Stomach (tissue), 4 donors: ENCODE results near the gene SUPT7L.

Experiments used
- CTCF ChIP-seq, 7 experiments: fragments of 450-650 bp in 4 of 7; fragments of 200-600 bp in 3 of 7; sonication (generic) in 3 of 7; IDR thresholded peaks; one replicate each; pipeline ENCODE4 v1.5.1; 2016 to 2019; ENCODE audit warnings: antibody characterized with exemption in 7 of 7, control low read depth in 2 of 7, mild to moderate bottlenecking in 1 of 7
- EP300 ChIP-seq: sonication (generic); formaldehyde crosslinking; IDR thresholded peaks from one replicate; pipeline ENCODE4 v1.6.1; 2017; ENCODE audit warnings: antibody characterized with exemption
- POLR2A ChIP-seq, 4 donors: fragments of 450-650 bp; IDR thresholded peaks; one replicate each; pipeline ENCODE4 v1.6.1; 2016; ENCODE audit warnings: antibody characterized with exemption in 4 of 4, control low read depth in 2 of 4, mild to moderate bottlenecking in 1 of 4, moderate library complexity in 1 of 4
- POLR2AphosphoS5 ChIP-seq, 3 donors: sonication (generic); formaldehyde crosslinking; IDR thresholded peaks; one replicate each; pipeline ENCODE4 v1.6.1; 2016; ENCODE audit warnings: antibody characterized with exemption in 3 of 3

DNA sequence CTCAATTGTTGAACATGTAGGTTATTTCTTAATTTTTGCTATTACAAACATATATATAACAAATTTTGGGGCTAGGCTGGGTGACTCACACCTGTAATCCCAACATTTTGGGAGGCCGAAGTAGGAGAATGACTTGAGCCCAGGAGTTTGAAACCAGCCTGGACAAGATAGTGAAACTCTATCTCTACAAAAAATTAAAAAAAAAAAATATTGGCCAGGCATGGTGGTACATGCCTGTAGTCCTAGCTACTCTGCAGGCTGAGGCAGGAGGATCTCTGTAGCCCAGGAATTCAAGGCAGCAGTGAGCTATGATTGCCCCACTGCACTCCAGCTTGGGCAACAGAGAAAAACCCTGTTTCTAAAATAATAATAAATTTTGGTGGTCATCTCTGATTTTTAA, 23.8 kb upstream of the SUPT7L start:
- TF ChIP-seq CTCF (IDR thresholded peaks at IDR 0.05) = no peak
- TF ChIP-seq EP300 = no peak
- no peak for TF ChIP-seq POLR2A (IDR thresholded peaks at IDR 0.05)
- no peak for TF ChIP-seq POLR2AphosphoS5 (IDR thresholded peaks at IDR 0.05)
